ENCODE results near the gene CHMP3. TPM values are rescaled to one million over a fixed set of nuclear protein-coding genes. Genes with fewer than 3 reads are reported as not detected.

CHMP3 gene
- total RNA-seq, 2 donors from 2014 or later, result 138 to 139 TPM

DNA sequence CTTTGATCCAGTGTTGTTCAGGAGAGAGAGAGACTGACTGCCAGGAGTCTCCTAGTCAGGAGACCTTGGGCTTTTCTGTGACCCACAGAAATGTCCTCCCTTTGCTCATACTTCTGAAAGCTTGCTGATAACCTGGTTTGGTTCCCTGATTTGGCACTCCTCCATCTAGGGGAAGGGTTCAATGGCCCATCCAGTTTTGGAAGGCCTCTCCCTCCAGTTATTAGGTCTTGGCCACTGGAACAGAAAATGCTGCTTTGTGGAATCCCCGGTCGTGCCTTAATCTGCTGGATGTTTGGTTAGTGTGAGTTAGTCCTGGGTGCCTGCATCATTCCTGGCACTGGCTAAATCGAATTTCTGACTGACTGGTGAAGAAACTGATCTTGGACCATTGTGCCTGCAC is 86.3 kb downstream of the CHMP3 start:
- no peak for DNase-seq (ENCODE audit: low spot score)

GRCh38 chr2:86476092-86476491 is 87.2 kb downstream of the CHMP3 start:
- Histone ChIP-seq H3K4me3 (no peak overlapping the region), H3K4me1 (ENCODE audit: control insufficient read depth in 1 of 2, low read depth in 2 of 2) (peaks cover 33 to 60% of the 10 kb centered on the region in 2 donors), H3K27me3 (replicated peaks; ENCODE audit: insufficient read depth) (no peaks in the 10 kb centered on the region), H3K9me3 (no peaks in the 10 kb centered on the region), H3K36me3 (peaks cover 31% of the 10 kb centered on the region), H3K27ac (peak overlapping the region; percentile 53 to 59)
- no peak for ATAC-seq (ENCODE audit: insufficient number of reproducible peaks, low FRiP score, low read depth)
- DNase-seq (ENCODE audit: low spot score), result no peak
- TF ChIP-seq CTCF (IDR thresholded peaks at IDR 0.05), result no peak

More for the DNA sequence above, 86.3 kb downstream of the CHMP3 start:
- peaks cover 41 to 68% of the 10 kb centered on the region in 2 donors for H3K4me1 ChIP-seq (ENCODE audit: control insufficient read depth in 1 of 2, low read depth in 2 of 2)
- H3K4me3 ChIP-seq, result no peak overlapping the region
- peaks cover 27% of the 10 kb centered on the region for H3K36me3 ChIP-seq
- TF ChIP-seq CTCF (IDR thresholded peaks at IDR 0.05), result no peak
- peak overlapping the region; percentile 45 to 59 for H3K27ac ChIP-seq
- no peaks in the 10 kb centered on the region for H3K9me3 ChIP-seq
- peak; percentile 42 for ATAC-seq (ENCODE audit: insufficient number of reproducible peaks, low FRiP score, low read depth)
- no peaks in the 10 kb centered on the region for H3K27me3 ChIP-seq (replicated peaks; ENCODE audit: insufficient read depth)

- H3K4me3 ChIP-seq, result no peak overlapping the region
- DNase-seq (ENCODE audit: low spot score) (no peak), ATAC-seq (ENCODE audit: insufficient number of reproducible peaks, low FRiP score, low read depth) (no peak)
- H3K27me3 ChIP-seq (replicated peaks; ENCODE audit: insufficient read depth), result no peaks in the 10 kb centered on the region
- no peak for TF ChIP-seq CTCF (IDR thresholded peaks at IDR 0.05)
- peaks cover 37% of the 10 kb centered on the region for H3K36me3 ChIP-seq
- no peak overlapping the region for H3K27ac ChIP-seq
- no peaks in the 10 kb centered on the region for H3K9me3 ChIP-seq
- H3K4me1 ChIP-seq (ENCODE audit: control insufficient read depth in 1 of 2, low read depth in 2 of 2), result peaks cover 10 to 18% of the 10 kb centered on the region in 2 donors
Measured at GRCh38 chr2:86471637-86472036, 91.6 kb downstream of the CHMP3 start.

DNA sequence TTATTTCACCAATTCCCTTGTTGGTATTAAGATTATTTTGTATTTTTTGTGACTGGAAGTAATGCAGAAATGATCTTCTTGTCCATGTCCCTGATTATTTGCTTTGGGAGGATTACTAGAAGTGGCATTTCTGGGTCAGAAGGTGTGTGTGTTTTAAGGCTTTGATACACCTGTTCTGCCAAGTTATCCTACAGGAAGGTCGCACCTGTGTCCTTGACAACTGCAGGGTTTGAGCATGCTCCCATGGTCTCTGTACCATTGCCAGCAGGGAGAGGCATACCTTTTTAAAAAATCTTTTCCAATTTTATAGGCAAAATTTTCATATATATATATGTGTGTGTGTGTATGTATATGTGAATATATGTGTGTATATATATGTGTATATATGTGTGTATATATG is 92.4 kb downstream of the CHMP3 start:
- no peak for TF ChIP-seq CTCF (IDR thresholded peaks at IDR 0.05)
- no peaks in the 10 kb centered on the region for H3K27me3 ChIP-seq (replicated peaks; ENCODE audit: insufficient read depth)
- H3K36me3 ChIP-seq, result peaks cover 44% of the 10 kb centered on the region
- DNase-seq (ENCODE audit: low spot score) (no peak), ATAC-seq (ENCODE audit: insufficient number of reproducible peaks, low FRiP score, low read depth) (no peak)
- no peak overlapping the region for H3K4me3 ChIP-seq
- peaks cover 7 to 11% of the 10 kb centered on the region in 2 donors for H3K4me1 ChIP-seq (ENCODE audit: control insufficient read depth in 1 of 2, low read depth in 2 of 2)
- no peak overlapping the region for H3K27ac ChIP-seq
- no peaks in the 10 kb centered on the region for H3K9me3 ChIP-seq

DNA sequence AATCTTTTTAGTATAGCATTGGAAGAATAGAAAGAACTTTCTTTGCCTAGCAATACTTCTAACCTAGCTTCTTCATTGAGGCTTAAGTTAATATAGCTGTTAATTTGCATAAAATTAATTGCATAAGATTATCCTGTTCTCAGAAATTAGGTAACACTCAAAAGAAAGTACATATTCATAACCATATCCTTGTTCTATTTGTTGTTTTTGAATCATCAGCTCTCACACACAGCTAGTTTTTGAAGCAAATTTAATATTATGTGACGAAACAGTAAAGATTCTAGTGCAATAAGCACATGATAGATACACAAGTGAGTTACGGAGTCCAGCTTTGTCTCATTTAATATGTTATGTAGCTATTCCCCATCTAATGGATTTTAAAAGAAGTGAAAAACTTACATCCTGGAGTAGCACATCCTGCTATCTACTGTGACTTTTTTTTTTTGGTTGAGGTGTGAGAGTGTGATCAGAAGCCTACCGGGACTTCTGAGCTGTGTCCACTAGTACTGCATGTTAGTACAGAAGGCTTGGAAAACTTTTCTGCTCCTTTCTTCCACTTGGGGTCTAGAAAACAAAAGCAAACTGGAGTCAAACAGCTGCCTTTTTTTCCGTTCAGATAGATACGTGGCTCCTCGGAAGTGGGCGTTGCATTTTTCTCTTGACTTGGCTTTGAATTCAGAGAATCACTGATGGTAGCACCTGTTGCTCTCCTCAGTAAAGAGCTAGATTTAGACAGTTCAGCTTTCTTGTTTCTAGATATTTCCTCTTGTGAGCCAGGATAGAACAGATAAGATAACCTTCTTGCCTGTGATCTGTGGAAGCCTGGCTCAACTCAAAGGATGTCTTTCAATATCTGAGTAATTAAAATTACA is 94.8 kb downstream of the CHMP3 start:
- no peak for ATAC-seq (ENCODE audit: insufficient number of reproducible peaks, low FRiP score, low read depth)
- Histone ChIP-seq H3K4me1 (ENCODE audit: control insufficient read depth in 1 of 2, low read depth in 2 of 2) (peaks cover 0 to 12% of the 10 kb centered on the region in 2 donors), H3K9me3 (no peaks in the 10 kb centered on the region), H3K27ac (no peak overlapping the region), H3K4me3 (no peak overlapping the region), H3K36me3 (peaks cover 44% of the 10 kb centered on the region), H3K27me3 (replicated peaks; ENCODE audit: insufficient read depth) (no peaks in the 10 kb centered on the region)
- no peak for DNase-seq (ENCODE audit: low spot score)
- no peak for TF ChIP-seq CTCF (IDR thresholded peaks at IDR 0.05)
